Omental fat pad (tissue), 4 donors: ENCODE results near the gene MT3. TPM values are rescaled to one million over a fixed set of nuclear protein-coding genes. Genes with fewer than 3 reads are reported as not detected.

ENCODE experiments used
- ATAC-seq: fragments of 150-250 bp; one replicate; pipeline ENCODE4 v1.9.1; 2016; ENCODE audit warnings: mild to moderate bottlenecking, moderate library complexity; ENCODE audit not compliant: low FRiP score
- DNase-seq: peaks from one replicate; pipeline ENCODE4 v3.0.0-alpha.2; 2019; ENCODE audit warnings: low spot score
- total RNA-seq, 4 donors: library from RNA; depleted of rRNA; stranded (reverse); fragments of >200 nt; gene quantifications; one replicate each; pipeline ENCODE4 v1.1.0, GENCODE V29; 2016
- TF ChIP-seq, protein P1 (sequence below), 3 donors: fragments of 450-650 bp; IDR thresholded peaks; one replicate each; pipeline ENCODE4 v1.5.1; 2016 to 2017; ENCODE audit warnings: antibody characterized with exemption in 3 of 3, mild to moderate bottlenecking in 3 of 3, moderate library complexity in 2 of 3

The MT3 gene
- total RNA-seq, 4 donors from 2014 or later: not detected

- peak; percentile 66 for DNase-seq
- TF ChIP-seq, protein P1, sequence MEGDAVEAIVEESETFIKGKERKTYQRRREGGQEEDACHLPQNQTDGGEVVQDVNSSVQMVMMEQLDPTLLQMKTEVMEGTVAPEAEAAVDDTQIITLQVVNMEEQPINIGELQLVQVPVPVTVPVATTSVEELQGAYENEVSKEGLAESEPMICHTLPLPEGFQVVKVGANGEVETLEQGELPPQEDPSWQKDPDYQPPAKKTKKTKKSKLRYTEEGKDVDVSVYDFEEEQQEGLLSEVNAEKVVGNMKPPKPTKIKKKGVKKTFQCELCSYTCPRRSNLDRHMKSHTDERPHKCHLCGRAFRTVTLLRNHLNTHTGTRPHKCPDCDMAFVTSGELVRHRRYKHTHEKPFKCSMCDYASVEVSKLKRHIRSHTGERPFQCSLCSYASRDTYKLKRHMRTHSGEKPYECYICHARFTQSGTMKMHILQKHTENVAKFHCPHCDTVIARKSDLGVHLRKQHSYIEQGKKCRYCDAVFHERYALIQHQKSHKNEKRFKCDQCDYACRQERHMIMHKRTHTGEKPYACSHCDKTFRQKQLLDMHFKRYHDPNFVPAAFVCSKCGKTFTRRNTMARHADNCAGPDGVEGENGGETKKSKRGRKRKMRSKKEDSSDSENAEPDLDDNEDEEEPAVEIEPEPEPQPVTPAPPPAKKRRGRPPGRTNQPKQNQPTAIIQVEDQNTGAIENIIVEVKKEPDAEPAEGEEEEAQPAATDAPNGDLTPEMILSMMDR (IDR thresholded peaks at IDR 0.05): no peak
- peak; percentile 10 for ATAC-seq
Measured at GRCh38 chr16:56610017-56610608, 20.8 kb downstream of the MT3 start.

GRCh38 chr16:56610609-56611111 lies 21.3 kb downstream of the MT3 start:
- TF ChIP-seq, protein P1 (IDR thresholded peaks at IDR 0.05): no peak
- no peak for ATAC-seq
- DNase-seq: no peak

GRCh38 chr16:56611281-56611833 lies 22.0 kb downstream of the MT3 start:
- ATAC-seq: no peak
- TF ChIP-seq, protein P1 (IDR thresholded peaks at IDR 0.05): no peak
- DNase-seq: no peak

- no peak for ATAC-seq
- TF ChIP-seq, protein P1 (IDR thresholded peaks at IDR 0.05): no peak
- DNase-seq: no peak
Measured at GRCh38 chr16:56613706-56614105, 24.4 kb downstream of the MT3 start.

GRCh38 chr16:56614549-56614991 lies 25.2 kb downstream of the MT3 start:
- ATAC-seq (no peak), DNase-seq (no peak)
- TF ChIP-seq, protein P1 (IDR thresholded peaks at IDR 0.05): no peak

DNA sequence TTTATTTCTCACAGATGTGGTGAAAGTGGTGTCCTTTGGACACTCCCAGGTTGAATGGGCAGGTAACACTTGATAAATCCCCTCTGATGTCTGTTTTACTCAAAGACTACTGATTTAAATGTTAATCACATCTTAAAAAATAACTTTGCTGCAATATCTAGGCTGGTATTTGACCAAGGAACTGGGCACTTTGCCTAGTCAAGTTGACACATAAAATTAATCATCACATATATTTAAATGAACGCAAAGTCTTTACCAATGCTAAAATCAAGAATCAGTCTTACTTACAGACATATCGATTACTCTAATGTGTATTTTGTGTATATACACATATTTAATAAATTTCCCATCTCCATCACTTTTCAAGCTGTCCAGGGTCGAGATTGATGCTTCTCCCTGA lies 26.0 kb downstream of the MT3 start:
- TF ChIP-seq, protein P1 (IDR thresholded peaks at IDR 0.05): no peak
- ATAC-seq (no peak), DNase-seq (no peak)
